Keratinocyte (primary cell): ENCODE results near the gene RUSC1.

Source experiments
- EZH2 ChIP-seq: IDR thresholded peaks from one replicate; pipeline ENCODE4 v1.6.1; 2012; ENCODE audit warnings: inconsistent platforms, mild to moderate bottlenecking, low read length, moderate library complexity
- TF ChIP-seq, protein P1 (sequence below), 3 experiments: IDR thresholded peaks in 1 of 3; conservative IDR thresholded peaks in 1 of 3; optimal IDR thresholded peaks in 1 of 3; 2 replicates in 2 of 3; 3 replicates in 1 of 3; pipeline versions ENCODE3 to v1.5.1; 2011; ENCODE audit warnings: low read length in 3 of 3, mild to moderate bottlenecking in 3 of 3, moderate library complexity in 2 of 3, control low read depth in 1 of 3, inconsistent platforms in 1 of 3; ENCODE audit not compliant: insufficient read depth in 2 of 3; ENCODE audit errors: extremely low read depth in 1 of 3

DNA sequence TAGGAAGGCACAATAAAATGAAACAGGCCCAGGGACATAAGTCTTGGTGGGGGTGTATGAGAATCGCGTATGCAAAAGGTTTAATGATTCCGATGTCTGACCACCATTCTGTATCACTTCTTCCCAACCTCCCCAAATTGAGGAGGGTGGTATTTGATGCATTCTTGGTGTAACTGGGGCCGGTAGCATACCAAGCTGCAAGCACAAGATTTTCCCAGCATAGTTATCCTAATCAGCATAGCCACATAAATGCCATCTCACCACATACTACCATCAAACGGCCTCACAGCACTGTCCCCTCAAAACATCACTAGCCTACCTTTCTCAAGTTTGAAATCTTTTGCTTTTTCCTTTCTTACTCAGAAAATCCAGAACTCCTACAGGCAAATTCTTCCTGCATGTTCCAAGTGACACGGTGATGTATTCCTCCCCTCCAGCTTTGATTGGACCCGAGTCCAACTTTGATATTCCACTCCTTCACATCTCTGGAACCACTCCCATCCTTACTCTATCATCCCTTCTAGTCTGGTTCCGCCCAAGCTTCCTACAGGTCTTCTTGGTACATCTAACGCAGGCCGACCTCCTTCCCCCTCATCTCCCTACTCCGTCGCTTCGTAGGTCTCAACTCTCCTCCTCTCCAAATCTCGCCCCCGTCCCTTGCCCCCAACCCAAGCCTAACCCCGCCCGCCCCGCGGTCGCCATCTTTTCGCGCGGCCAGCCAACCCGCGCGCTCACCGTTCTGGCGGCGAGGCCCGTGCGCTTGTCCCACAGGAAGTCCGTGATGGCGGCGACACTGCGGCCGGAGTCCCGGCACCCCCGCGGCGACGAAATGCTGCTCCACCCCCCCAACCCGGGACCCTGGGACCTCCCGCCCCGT, 48.0 kb upstream of the RUSC1 start:
- TF ChIP-seq, protein P1, sequence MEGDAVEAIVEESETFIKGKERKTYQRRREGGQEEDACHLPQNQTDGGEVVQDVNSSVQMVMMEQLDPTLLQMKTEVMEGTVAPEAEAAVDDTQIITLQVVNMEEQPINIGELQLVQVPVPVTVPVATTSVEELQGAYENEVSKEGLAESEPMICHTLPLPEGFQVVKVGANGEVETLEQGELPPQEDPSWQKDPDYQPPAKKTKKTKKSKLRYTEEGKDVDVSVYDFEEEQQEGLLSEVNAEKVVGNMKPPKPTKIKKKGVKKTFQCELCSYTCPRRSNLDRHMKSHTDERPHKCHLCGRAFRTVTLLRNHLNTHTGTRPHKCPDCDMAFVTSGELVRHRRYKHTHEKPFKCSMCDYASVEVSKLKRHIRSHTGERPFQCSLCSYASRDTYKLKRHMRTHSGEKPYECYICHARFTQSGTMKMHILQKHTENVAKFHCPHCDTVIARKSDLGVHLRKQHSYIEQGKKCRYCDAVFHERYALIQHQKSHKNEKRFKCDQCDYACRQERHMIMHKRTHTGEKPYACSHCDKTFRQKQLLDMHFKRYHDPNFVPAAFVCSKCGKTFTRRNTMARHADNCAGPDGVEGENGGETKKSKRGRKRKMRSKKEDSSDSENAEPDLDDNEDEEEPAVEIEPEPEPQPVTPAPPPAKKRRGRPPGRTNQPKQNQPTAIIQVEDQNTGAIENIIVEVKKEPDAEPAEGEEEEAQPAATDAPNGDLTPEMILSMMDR (optimal IDR thresholded peaks at IDR 0.05 in 1 of 3, IDR thresholded peaks at IDR 0.05 in 1 of 3, conservative IDR thresholded peaks at IDR 0.05 in 1 of 3; ENCODE audit: extremely low read depth in 1 of 3, insufficient read depth in 2 of 3, low read length in 3 of 3), result no peak
- no peak for TF ChIP-seq EZH2
